HCT116 (cell line): ENCODE results near the gene CTSL.

Source experiments
- CEBPB ChIP-seq: IDR thresholded peaks from 2 replicates; pipeline ENCODE4 v1.6.1; 2012; ENCODE audit warnings: low read depth
- ELF1 ChIP-seq: IDR thresholded peaks from 2 replicates; pipeline ENCODE4 v1.6.1; 2012; ENCODE audit warnings: low read depth, borderline replicate concordance
- EZH2 ChIP-seq: fragments of 200-600 bp; sonication (generic); IDR thresholded peaks from 2 replicates; pipeline ENCODE4 v1.6.1; 2017; ENCODE audit warnings: antibody characterized with exemption, mixed run types
- EZH2phosphoT487 ChIP-seq: fragments of 200-600 bp; IDR thresholded peaks from 2 replicates; pipeline ENCODE4 v1.6.1; 2018; ENCODE audit warnings: antibody characterized with exemption, borderline replicate concordance
- FOSL1 ChIP-seq: IDR thresholded peaks from 2 replicates; pipeline ENCODE4 v1.6.1; 2012; ENCODE audit warnings: low read depth
- POLR2A ChIP-seq: IDR thresholded peaks from 2 replicates; pipeline ENCODE4 v1.7.0; 2011; ENCODE audit warnings: borderline replicate concordance; ENCODE audit not compliant: insufficient read depth, insufficient read length; ENCODE audit errors: extremely low read depth
- SP1 ChIP-seq: IDR thresholded peaks from 2 replicates; pipeline ENCODE4 v1.6.1; 2012; ENCODE audit warnings: low read depth
- ZFX ChIP-seq: fragments of 450-650 bp; IDR thresholded peaks from 2 replicates; pipeline ENCODE4 v1.6.1; 2017
- TF ChIP-seq, protein P1 (sequence below), 3 experiments: fragments of 200-600 bp in 1 of 3; sonication (generic) in 1 of 3; IDR thresholded peaks in 2 of 3; conservative IDR thresholded peaks in 1 of 3; 2 replicates each; pipeline ENCODE4 v1.5.1; 2012 to 2017; ENCODE audit warnings: low read depth in 2 of 3, low read length in 2 of 3, antibody characterized with exemption in 1 of 3, borderline replicate concordance in 1 of 3, control low read depth in 1 of 3, mild to moderate bottlenecking in 1 of 3, mixed read lengths in 1 of 3, mixed run types in 1 of 3, moderate library complexity in 1 of 3; ENCODE audit not compliant: insufficient read depth in 1 of 3
- TF ChIP-seq, protein P2 (sequence below): IDR thresholded peaks from 2 replicates; pipeline ENCODE4 v1.6.1; 2012
- TF ChIP-seq, protein P3 (sequence below): IDR thresholded peaks from 2 replicates; pipeline ENCODE4 v1.6.1; 2012; ENCODE audit warnings: low read depth
- TF ChIP-seq, protein P4 (sequence below): IDR thresholded peaks from 2 replicates; pipeline ENCODE4 v1.6.1; 2012

DNA sequence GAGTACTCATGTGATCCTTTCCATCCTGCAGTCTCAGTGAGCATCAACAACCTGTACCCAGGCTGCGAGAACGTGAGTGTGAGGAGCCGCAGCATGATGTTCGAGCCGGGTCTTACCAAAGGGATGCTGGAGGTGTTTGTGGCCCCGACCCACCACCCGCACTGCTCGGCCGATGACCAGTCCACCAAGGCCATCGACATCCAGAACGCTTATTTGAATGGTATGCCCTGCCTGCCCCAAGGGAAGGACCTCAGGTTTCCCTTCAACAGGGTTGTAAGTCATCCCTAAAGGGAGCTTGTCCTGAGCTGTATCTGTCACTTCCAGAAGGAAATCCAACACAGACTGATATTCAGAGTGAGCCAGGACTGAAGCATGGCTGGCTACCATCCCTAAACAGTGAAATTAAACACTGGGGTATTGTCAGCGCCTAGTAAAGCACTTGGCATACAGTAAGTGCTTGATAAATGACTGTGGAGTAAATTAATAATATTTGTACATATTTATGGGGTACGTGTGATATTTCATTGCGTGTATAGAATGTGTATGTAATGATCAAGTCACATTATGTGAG, 39.3 kb upstream of the CTSL start:
- TF ChIP-seq, protein P1, sequence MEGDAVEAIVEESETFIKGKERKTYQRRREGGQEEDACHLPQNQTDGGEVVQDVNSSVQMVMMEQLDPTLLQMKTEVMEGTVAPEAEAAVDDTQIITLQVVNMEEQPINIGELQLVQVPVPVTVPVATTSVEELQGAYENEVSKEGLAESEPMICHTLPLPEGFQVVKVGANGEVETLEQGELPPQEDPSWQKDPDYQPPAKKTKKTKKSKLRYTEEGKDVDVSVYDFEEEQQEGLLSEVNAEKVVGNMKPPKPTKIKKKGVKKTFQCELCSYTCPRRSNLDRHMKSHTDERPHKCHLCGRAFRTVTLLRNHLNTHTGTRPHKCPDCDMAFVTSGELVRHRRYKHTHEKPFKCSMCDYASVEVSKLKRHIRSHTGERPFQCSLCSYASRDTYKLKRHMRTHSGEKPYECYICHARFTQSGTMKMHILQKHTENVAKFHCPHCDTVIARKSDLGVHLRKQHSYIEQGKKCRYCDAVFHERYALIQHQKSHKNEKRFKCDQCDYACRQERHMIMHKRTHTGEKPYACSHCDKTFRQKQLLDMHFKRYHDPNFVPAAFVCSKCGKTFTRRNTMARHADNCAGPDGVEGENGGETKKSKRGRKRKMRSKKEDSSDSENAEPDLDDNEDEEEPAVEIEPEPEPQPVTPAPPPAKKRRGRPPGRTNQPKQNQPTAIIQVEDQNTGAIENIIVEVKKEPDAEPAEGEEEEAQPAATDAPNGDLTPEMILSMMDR (IDR thresholded peaks at IDR 0.05 in 2 of 3, conservative IDR thresholded peaks at IDR 0.05 in 1 of 3; ENCODE audit: borderline replicate concordance in 1 of 3, insufficient read depth in 1 of 3, low read depth in 2 of 3, low read length in 2 of 3) = no peak
- TF ChIP-seq ELF1 (no peak), CEBPB (no peak), ZFX (no peak), EZH2phosphoT487 (no peak), POLR2A (no peak), EZH2 (no peak), SP1 (no peak), FOSL1 (no peak)
- TF ChIP-seq, protein P2, sequence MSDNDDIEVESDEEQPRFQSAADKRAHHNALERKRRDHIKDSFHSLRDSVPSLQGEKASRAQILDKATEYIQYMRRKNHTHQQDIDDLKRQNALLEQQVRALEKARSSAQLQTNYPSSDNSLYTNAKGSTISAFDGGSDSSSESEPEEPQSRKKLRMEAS = no peak
- TF ChIP-seq, protein P3, sequence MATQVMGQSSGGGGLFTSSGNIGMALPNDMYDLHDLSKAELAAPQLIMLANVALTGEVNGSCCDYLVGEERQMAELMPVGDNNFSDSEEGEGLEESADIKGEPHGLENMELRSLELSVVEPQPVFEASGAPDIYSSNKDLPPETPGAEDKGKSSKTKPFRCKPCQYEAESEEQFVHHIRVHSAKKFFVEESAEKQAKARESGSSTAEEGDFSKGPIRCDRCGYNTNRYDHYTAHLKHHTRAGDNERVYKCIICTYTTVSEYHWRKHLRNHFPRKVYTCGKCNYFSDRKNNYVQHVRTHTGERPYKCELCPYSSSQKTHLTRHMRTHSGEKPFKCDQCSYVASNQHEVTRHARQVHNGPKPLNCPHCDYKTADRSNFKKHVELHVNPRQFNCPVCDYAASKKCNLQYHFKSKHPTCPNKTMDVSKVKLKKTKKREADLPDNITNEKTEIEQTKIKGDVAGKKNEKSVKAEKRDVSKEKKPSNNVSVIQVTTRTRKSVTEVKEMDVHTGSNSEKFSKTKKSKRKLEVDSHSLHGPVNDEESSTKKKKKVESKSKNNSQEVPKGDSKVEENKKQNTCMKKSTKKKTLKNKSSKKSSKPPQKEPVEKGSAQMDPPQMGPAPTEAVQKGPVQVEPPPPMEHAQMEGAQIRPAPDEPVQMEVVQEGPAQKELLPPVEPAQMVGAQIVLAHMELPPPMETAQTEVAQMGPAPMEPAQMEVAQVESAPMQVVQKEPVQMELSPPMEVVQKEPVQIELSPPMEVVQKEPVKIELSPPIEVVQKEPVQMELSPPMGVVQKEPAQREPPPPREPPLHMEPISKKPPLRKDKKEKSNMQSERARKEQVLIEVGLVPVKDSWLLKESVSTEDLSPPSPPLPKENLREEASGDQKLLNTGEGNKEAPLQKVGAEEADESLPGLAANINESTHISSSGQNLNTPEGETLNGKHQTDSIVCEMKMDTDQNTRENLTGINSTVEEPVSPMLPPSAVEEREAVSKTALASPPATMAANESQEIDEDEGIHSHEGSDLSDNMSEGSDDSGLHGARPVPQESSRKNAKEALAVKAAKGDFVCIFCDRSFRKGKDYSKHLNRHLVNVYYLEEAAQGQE = no peak
- TF ChIP-seq, protein P4, sequence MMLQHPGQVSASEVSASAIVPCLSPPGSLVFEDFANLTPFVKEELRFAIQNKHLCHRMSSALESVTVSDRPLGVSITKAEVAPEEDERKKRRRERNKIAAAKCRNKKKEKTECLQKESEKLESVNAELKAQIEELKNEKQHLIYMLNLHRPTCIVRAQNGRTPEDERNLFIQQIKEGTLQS = no peak
